ENCODE results near the gene HOOK2.
A peak's percentile ranks its signal among the peaks of the same experiment; 100 is the strongest.
"Not testable (repeated sequence)": the region's sequence is repeated elsewhere in the genome, so short reads cannot be mapped to it uniquely, and the experiment has no call there.

Gene HOOK2

GRCh38 chr19:12726988-12727316 is 48.4 kb downstream of the HOOK2 start:
- 0 out of 2 replicates have a peak, but pooled peaks have one; percentile 3 for TF ChIP-seq SCRT2 (tag by site-specific recombination; IDR thresholded peaks at IDR 0.05)
- TF ChIP-seq GLIS1 (tag by site-specific recombination; IDR thresholded peaks at IDR 0.05): peak; percentile 8; the same call in 1 of the 2 replicates
- TF ChIP-seq GLI2 (tag by site-specific recombination; IDR thresholded peaks at IDR 0.05; ENCODE audit: borderline replicate concordance, low read depth): no peak
- Histone ChIP-seq H3K36me3 (ENCODE audit: control insufficient read depth in 2 of 2, insufficient read depth in 1 of 2, low read length in 2 of 2) (peaks cover 22 to 40% of the 10 kb centered on the region in 2 experiments; a peak in 2 of 3 replicates), H3K27ac (ENCODE audit: extremely low read depth, low read depth, low read length) (no peak overlapping the region), H3K9me3 (ENCODE audit: control insufficient read depth, insufficient read depth, low read depth, low read length) (no peaks in the 10 kb centered on the region), H3K4me3 (ENCODE audit: low read depth, low read length) (no peak overlapping the region), H3K4me1 (ENCODE audit: control insufficient read depth, insufficient read depth, low read length) (no peaks in the 10 kb centered on the region)
- ChIA-PET POLR2A (interaction anchor here (0.7 to 1.7 kb wide), 2 partner anchors 31 to 79 kb away, joined by 4 to 5 read pairs; partner anchors contain the start of gene FBXW9), CTCF (no interaction called here)

- CTCF ChIA-PET: not testable (repeated sequence)
- TF ChIP-seq ZNF664 (tag by site-specific recombination; IDR thresholded peaks at IDR 0.05): peak; percentile 48; the same call in 1 of the 2 replicates
These were observed 49.7 kb downstream of the HOOK2 start for GRCh38 chr19:12725612-12726011.

GRCh38 chr19:12723641-12724426 is 51.5 kb downstream of the HOOK2 start, which contains the start of gene TNPO2:
Gene TNPO2 (minus strand): TSS chr19:12723932. CDS start chr19:12720977, 2,955 bp downstream.
- H3K27ac ChIP-seq (ENCODE audit: extremely low read depth, low read depth, low read length): peak within 1 kb of the TSS; percentile 97
- H3K4me3 ChIP-seq (ENCODE audit: low read depth, low read length): peak within 1 kb of the TSS; percentile 79
- CTCF ChIA-PET: interaction anchor here (0.6 to 3.3 kb wide), 11 partner anchors 10 to 327 kb away, joined by 3 to 19 read pairs (median 3); partner anchors contain the start of genes GET3 and TRIR
- H3K36me3 ChIP-seq (ENCODE audit: control insufficient read depth in 2 of 2, insufficient read depth in 1 of 2, low read length in 2 of 2): peaks cover 9 to 28% of the 10 kb centered on the region in 2 experiments; a peak in 2 of 3 replicates
- H3K9me3 ChIP-seq (ENCODE audit: control insufficient read depth, insufficient read depth, low read depth, low read length): no peaks in the 10 kb centered on the region
- no peaks in the 10 kb centered on the region for H3K4me1 ChIP-seq (ENCODE audit: control insufficient read depth, insufficient read depth, low read length)
- POLR2A ChIA-PET: interaction anchor here (0.7 to 5.1 kb wide), 3 partner anchors 11 to 29 kb away, joined by 3 to 89 read pairs (median 19); partner anchors contain the start of genes FBXW9, GET3 and TRIR
- TF ChIP-seq ZFP41 (tag by site-specific recombination; IDR thresholded peaks at IDR 0.05; ENCODE audit: borderline replicate concordance) (no peak), HOXD13 (CRISPR knock-in tag; IDR thresholded peaks at IDR 0.05; ENCODE audit: borderline replicate concordance) (no peak), ZNF302 (tag by site-specific recombination; IDR thresholded peaks at IDR 0.05; ENCODE audit: low read depth) (no peak), ZNF473 (tag by site-specific recombination; IDR thresholded peaks at IDR 0.05) (no peak), ZBTB21 (tag by site-specific recombination; IDR thresholded peaks at IDR 0.05) (no peak), HOXC10 (CRISPR knock-in tag; IDR thresholded peaks at IDR 0.05) (no peak), KLF16 (tag by site-specific recombination; IDR thresholded peaks at IDR 0.05) (no peak), FEZF1 (tag by site-specific recombination; IDR thresholded peaks at IDR 0.05) (peak; percentile 9; the same call in 1 of the 2 replicates), ZBTB48 (tag by site-specific recombination; IDR thresholded peaks at IDR 0.05) (0 out of 2 replicates have a peak, but pooled peaks have one; percentile 19), ZNF639 (tag by site-specific recombination; IDR thresholded peaks at IDR 0.05) (no peak), ZNF514 (tag by site-specific recombination; IDR thresholded peaks at IDR 0.05) (no peak), ZNF19 (tag by site-specific recombination; IDR thresholded peaks at IDR 0.05; ENCODE audit: low read depth) (no peak), ZNF449 (tag by site-specific recombination; IDR thresholded peaks at IDR 0.05) (no peak), ZNF645 (tag by site-specific recombination; IDR thresholded peaks at IDR 0.05) (no peak), ZNF571 (tag by site-specific recombination; IDR thresholded peaks at IDR 0.05) (no peak), AEBP2 (tag by site-specific recombination; IDR thresholded peaks at IDR 0.05; ENCODE audit: borderline replicate concordance) (no peak), ZNF48 (tag by site-specific recombination; IDR thresholded peaks at IDR 0.05) (no peak)
- TF ChIP-seq, protein P1, sequence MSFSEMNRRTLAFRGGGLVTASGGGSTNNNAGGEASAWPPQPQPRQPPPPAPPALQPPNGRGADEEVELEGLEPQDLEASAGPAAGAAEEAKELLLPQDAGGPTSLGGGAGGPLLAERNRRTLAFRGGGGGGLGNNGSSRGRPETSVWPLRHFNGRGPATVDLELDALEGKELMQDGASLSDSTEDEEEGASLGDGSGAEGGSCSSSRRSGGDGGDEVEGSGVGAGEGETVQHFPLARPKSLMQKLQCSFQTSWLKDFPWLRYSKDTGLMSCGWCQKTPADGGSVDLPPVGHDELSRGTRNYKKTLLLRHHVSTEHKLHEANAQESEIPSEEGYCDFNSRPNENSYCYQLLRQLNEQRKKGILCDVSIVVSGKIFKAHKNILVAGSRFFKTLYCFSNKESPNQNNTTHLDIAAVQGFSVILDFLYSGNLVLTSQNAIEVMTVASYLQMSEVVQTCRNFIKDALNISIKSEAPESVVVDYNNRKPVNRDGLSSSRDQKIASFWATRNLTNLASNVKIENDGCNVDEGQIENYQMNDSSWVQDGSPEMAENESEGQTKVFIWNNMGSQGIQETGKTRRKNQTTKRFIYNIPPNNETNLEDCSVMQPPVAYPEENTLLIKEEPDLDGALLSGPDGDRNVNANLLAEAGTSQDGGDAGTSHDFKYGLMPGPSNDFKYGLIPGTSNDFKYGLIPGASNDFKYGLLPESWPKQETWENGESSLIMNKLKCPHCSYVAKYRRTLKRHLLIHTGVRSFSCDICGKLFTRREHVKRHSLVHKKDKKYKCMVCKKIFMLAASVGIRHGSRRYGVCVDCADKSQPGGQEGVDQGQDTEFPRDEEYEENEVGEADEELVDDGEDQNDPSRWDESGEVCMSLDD (tag by site-specific recombination; IDR thresholded peaks at IDR 0.05): peak; percentile 87

More at GRCh38 chr19:12725612-12726011, 49.7 kb downstream of the HOOK2 start:
- not testable (repeated sequence) for H3K9me3 ChIP-seq (ENCODE audit: control insufficient read depth, insufficient read depth, low read depth, low read length); H3K27ac ChIP-seq (ENCODE audit: extremely low read depth, low read depth, low read length); H3K4me3 ChIP-seq (ENCODE audit: low read depth, low read length); H3K4me1 ChIP-seq (ENCODE audit: control insufficient read depth, insufficient read depth, low read length)
- POLR2A ChIA-PET: interaction anchor here (1.7 kb wide), 1 partner anchor 30 kb away, joined by 5 read pairs; the partner anchor contains the start of gene FBXW9
- peaks cover 17 to 30% of the 10 kb centered on the region in 2 experiments; a peak in 2 of 3 replicates for H3K36me3 ChIP-seq (ENCODE audit: control insufficient read depth in 2 of 2, insufficient read depth in 1 of 2, low read length in 2 of 2)

All from HEK293 (cell line).